HG03342 (cell line): ENCODE measurements around the gene NDNF.

Experiments
- ATAC-seq: cut with Tn5 transposase; IDR thresholded peaks from one replicate; pipeline ENCODE4 v1.9.1; 2021; ENCODE audit warnings: mild to moderate bottlenecking, moderate library complexity; ENCODE audit not compliant: unreplicated experiment

NDNF gene

GRCh38 chr4:121071640-121072223 is 603 bp downstream of the NDNF start:
- ATAC-seq = no peak

GRCh38 chr4:121070696-121071639 is 1.4 kb downstream of the NDNF start:
- no peak for ATAC-seq

GRCh38 chr4:121070274-121070673 is 2.1 kb downstream of the NDNF start:
- no peak for ATAC-seq

GRCh38 chr4:121069430-121069829 is 2.9 kb downstream of the NDNF start:
- no peak for ATAC-seq

- ATAC-seq = no peak
Measured at GRCh38 chr4:121064482-121064881, 7.9 kb downstream of the NDNF start.

GRCh38 chr4:121062521-121062920 is 9.8 kb downstream of the NDNF start:
- ATAC-seq = no peak

GRCh38 chr4:121061861-121062260 is 10.5 kb downstream of the NDNF start:
- ATAC-seq = no peak

GRCh38 chr4:121061215-121061614 is 11.1 kb downstream of the NDNF start:
- no peak for ATAC-seq

- no peak for ATAC-seq
Measured at GRCh38 chr4:121057466-121057922, 14.8 kb downstream of the NDNF start.

GRCh38 chr4:121056066-121056465 is 16.3 kb downstream of the NDNF start:
- ATAC-seq = no peak

- no peak for ATAC-seq
Measured at GRCh38 chr4:121054373-121054772, 18.0 kb downstream of the NDNF start.

- no peak for ATAC-seq
Measured at GRCh38 chr4:121053601-121054143, 18.7 kb downstream of the NDNF start.

GRCh38 chr4:121050300-121050699 is 22.0 kb downstream of the NDNF start:
- ATAC-seq = no peak

- no peak for ATAC-seq
Measured at GRCh38 chr4:121049072-121049599, 23.2 kb downstream of the NDNF start.

GRCh38 chr4:121048165-121048564 is 24.2 kb downstream of the NDNF start:
- no peak for ATAC-seq

- peak; percentile 95 for ATAC-seq
Measured at GRCh38 chr4:121041307-121042090, 30.8 kb downstream of the NDNF start.

GRCh38 chr4:121034017-121034416 is 38.3 kb downstream of the NDNF start:
- ATAC-seq = no peak

- no peak for ATAC-seq
Measured at GRCh38 chr4:121030711-121031110, 41.6 kb downstream of the NDNF start.

GRCh38 chr4:121030131-121030530 is 42.2 kb downstream of the NDNF start:
- ATAC-seq = no peak

GRCh38 chr4:121026034-121026433 is 46.3 kb downstream of the NDNF start:
- no peak for ATAC-seq

GRCh38 chr4:121025540-121025939 is 46.8 kb downstream of the NDNF start:
- no peak for ATAC-seq
